Prostate gland (tissue), 2 donors: ENCODE measurements around the gene IGF2BP3.

Source experiments
- POLR2AphosphoS5 ChIP-seq: sonication (generic); formaldehyde crosslinking; IDR thresholded peaks from one replicate; pipeline ENCODE4 v1.6.1; 2017; ENCODE audit warnings: antibody characterized with exemption
- TF ChIP-seq, protein P1 (sequence below), 4 experiments: fragments of 200-600 bp in 2 of 4; fragments of 450-650 bp in 2 of 4; sonication (generic) in 2 of 4; IDR thresholded peaks; 1 replicate in 3 of 4; 2 replicates in 1 of 4; pipeline ENCODE4 v1.5.1; 2016 to 2019; ENCODE audit warnings: antibody characterized with exemption in 4 of 4, mild to moderate bottlenecking in 2 of 4, moderate library complexity in 2 of 4

DNA sequence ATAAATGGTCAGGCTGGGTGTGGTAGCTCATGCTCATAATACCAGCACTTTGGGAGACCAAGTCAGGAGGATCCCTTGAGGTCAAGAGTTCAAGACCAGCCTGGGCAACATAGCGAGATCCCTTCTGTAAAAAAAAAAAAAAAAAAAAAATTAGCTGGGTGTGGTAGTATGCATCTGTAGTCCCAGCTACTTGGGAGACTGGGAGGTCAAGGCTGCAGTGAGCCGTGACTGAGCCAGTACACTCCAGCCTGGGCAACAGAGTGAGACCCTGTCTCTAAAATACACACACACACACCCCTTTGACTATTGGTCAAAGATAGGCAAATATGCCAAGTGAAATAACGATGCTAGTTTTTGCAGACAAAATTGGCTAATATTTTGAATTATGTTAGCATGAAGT, 80.6 kb downstream of the IGF2BP3 start:
- TF ChIP-seq, protein P1, sequence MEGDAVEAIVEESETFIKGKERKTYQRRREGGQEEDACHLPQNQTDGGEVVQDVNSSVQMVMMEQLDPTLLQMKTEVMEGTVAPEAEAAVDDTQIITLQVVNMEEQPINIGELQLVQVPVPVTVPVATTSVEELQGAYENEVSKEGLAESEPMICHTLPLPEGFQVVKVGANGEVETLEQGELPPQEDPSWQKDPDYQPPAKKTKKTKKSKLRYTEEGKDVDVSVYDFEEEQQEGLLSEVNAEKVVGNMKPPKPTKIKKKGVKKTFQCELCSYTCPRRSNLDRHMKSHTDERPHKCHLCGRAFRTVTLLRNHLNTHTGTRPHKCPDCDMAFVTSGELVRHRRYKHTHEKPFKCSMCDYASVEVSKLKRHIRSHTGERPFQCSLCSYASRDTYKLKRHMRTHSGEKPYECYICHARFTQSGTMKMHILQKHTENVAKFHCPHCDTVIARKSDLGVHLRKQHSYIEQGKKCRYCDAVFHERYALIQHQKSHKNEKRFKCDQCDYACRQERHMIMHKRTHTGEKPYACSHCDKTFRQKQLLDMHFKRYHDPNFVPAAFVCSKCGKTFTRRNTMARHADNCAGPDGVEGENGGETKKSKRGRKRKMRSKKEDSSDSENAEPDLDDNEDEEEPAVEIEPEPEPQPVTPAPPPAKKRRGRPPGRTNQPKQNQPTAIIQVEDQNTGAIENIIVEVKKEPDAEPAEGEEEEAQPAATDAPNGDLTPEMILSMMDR (IDR thresholded peaks at IDR 0.05), result no peak
- no peak for TF ChIP-seq POLR2AphosphoS5
